Measurements from ENCODE around the gene KCNK5. TPM values are rescaled to one million over a fixed set of nuclear protein-coding genes. Genes with fewer than 3 reads are reported as not detected.

KCNK5 gene
- total and polyA plus RNA-seq, 2 experiments from 2014 or later: 6.6 to 11.4 TPM

- Histone ChIP-seq H3K27me3 (peaks cover 42% of the 10 kb centered on the region), H3K4me1 (ENCODE audit: insufficient read depth) (no peaks in the 10 kb centered on the region), H3K4me2 (no peak overlapping the region), H3K9me2 (replicated peaks; ENCODE audit: insufficient read depth) (no peaks in the 10 kb centered on the region), H3K9me3 (ENCODE audit: low read depth) (no peaks in the 10 kb centered on the region), H3K27ac (no peak overlapping the region), H3K4me3 (no peak overlapping the region), H2AFZ (no peak overlapping the region), H4K20me1 (ENCODE audit: insufficient read depth, poor library complexity, severe bottlenecking) (no peaks in the 10 kb centered on the region), H3K79me2 (no peaks in the 10 kb centered on the region), H3K36me3 (replicated peaks; ENCODE audit: insufficient read depth, low read depth) (no peaks in the 10 kb centered on the region)
- no peak for TF ChIP-seq CTCF (IDR thresholded peaks at IDR 0.05; ENCODE audit: poor library complexity)
- TF ChIP-seq EZH2 (IDR thresholded peaks at IDR 0.05; ENCODE audit: borderline replicate concordance): no peak
- TF ChIP-seq EZH2phosphoT487 (IDR thresholded peaks at IDR 0.05; ENCODE audit: low read depth, severe bottlenecking, unreplicated experiment): no peak
- DNase-seq (ENCODE audit: low spot score): no peak
- 78% methylated on average over 5 of the region's 5 CpGs for WGBS (ENCODE audit: low lambda C conversion rate, missing lambda C conversion rate)
Measured at GRCh38 chr6:39152262-39152661, 77.0 kb downstream of the KCNK5 start.

- no peak for TF ChIP-seq EZH2phosphoT487 (IDR thresholded peaks at IDR 0.05; ENCODE audit: low read depth, severe bottlenecking, unreplicated experiment)
- H3K4me1 ChIP-seq (ENCODE audit: insufficient read depth): no peaks in the 10 kb centered on the region
- H3K27ac ChIP-seq: no peak overlapping the region
- 76% methylated on average over 3 of the region's 3 CpGs for WGBS (ENCODE audit: low lambda C conversion rate, missing lambda C conversion rate)
- H3K4me2 ChIP-seq: no peak overlapping the region
- H2AFZ ChIP-seq: no peak overlapping the region
- no peaks in the 10 kb centered on the region for H3K36me3 ChIP-seq (replicated peaks; ENCODE audit: insufficient read depth, low read depth)
- H4K20me1 ChIP-seq (ENCODE audit: insufficient read depth, poor library complexity, severe bottlenecking): no peaks in the 10 kb centered on the region
- H3K9me3 ChIP-seq (ENCODE audit: low read depth): no peaks in the 10 kb centered on the region
- no peaks in the 10 kb centered on the region for H3K79me2 ChIP-seq
- no peak overlapping the region for H3K4me3 ChIP-seq
- peaks cover 42% of the 10 kb centered on the region for H3K27me3 ChIP-seq
- no peak for DNase-seq (ENCODE audit: low spot score)
- H3K9me2 ChIP-seq (replicated peaks; ENCODE audit: insufficient read depth): no peaks in the 10 kb centered on the region
Measured at GRCh38 chr6:39151211-39151610, 78.1 kb downstream of the KCNK5 start.

DNA sequence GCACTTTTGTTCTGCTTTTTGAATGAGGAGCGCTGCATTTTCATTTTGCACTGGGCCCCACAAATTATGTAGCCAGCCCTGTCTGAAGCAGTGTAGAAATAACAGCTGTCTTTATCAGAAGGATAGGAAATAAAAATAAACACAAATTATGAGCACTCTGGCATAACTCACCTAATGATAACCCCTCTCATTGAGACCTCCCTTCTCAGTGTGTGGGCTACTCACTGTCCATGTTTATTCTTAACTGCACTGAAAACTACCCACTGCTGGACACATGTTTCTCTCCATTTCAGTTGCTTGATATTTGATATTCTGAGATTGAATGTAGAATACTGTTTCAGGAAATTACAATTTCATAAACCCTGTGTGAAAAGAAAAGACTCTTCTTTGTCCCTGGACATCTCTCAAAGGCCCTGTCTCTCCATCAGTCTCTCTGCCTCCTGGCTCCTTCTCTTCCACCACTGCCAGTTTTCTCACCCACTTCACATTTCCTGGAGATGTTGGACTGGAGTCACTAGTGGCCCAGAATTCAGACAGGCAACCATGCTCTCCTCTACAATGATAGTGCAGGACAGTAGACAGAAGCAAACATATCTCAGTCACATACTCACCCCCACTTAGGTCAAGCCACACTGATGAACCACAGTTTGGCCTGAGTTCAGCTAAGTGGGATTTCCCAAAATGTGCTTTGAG is 84.6 kb downstream of the KCNK5 start:
- no peaks in the 10 kb centered on the region for H4K20me1 ChIP-seq (ENCODE audit: insufficient read depth, poor library complexity, severe bottlenecking)

More for the DNA sequence above, 84.6 kb downstream of the KCNK5 start:
- Histone ChIP-seq H3K4me3 (no peak overlapping the region), H3K9me3 (ENCODE audit: low read depth) (no peaks in the 10 kb centered on the region), H2AFZ (no peak overlapping the region), H3K36me3 (replicated peaks; ENCODE audit: insufficient read depth, low read depth) (no peaks in the 10 kb centered on the region), H3K9me2 (replicated peaks; ENCODE audit: insufficient read depth) (no peaks in the 10 kb centered on the region), H3K27ac (no peak overlapping the region), H3K4me2 (no peak overlapping the region), H3K4me1 (ENCODE audit: insufficient read depth) (no peaks in the 10 kb centered on the region), H3K27me3 (peaks cover 17% of the 10 kb centered on the region), H3K79me2 (no peaks in the 10 kb centered on the region)
- 89% methylated on average over 1 of the region's 1 CpG for WGBS (ENCODE audit: low lambda C conversion rate, missing lambda C conversion rate)
- no peak for DNase-seq (ENCODE audit: low spot score)
- TF ChIP-seq EZH2phosphoT487 (IDR thresholded peaks at IDR 0.05; ENCODE audit: low read depth, severe bottlenecking, unreplicated experiment) (no peak), CTCF (IDR thresholded peaks at IDR 0.05; ENCODE audit: poor library complexity) (no peak), EZH2 (IDR thresholded peaks at IDR 0.05; ENCODE audit: borderline replicate concordance) (no peak)
